GM21526 (cell line): Measurements from ENCODE around the gene TBX3.

Source experiments
- ATAC-seq: cut with Tn5 transposase; IDR thresholded peaks from one replicate; pipeline ENCODE4 v1.9.1; 2021; ENCODE audit warnings: moderate library complexity; ENCODE audit not compliant: unreplicated experiment, low FRiP score

Gene TBX3

GRCh38 chr12:114669401-114670290 lies 14.3 kb downstream of the TBX3 start:
- no peak for ATAC-seq

GRCh38 chr12:114668886-114669288 lies 15.1 kb downstream of the TBX3 start:
- ATAC-seq: no peak

- ATAC-seq: no peak
Observed at GRCh38 chr12:114668151-114668885, 15.7 kb downstream of the TBX3 start.

GRCh38 chr12:114667669-114668150 lies 16.3 kb downstream of the TBX3 start:
- ATAC-seq: no peak

GRCh38 chr12:114666746-114667668 lies 17.0 kb downstream of the TBX3 start:
- no peak for ATAC-seq

GRCh38 chr12:114665411-114666260 lies 18.3 kb downstream of the TBX3 start:
- ATAC-seq: no peak

- no peak for ATAC-seq
Observed at GRCh38 chr12:114664651-114665320, 19.2 kb downstream of the TBX3 start.

GRCh38 chr12:114662512-114663177 lies 21.3 kb downstream of the TBX3 start:
- no peak for ATAC-seq

GRCh38 chr12:114661245-114661644 lies 22.7 kb downstream of the TBX3 start:
- no peak for ATAC-seq

- no peak for ATAC-seq
Observed at GRCh38 chr12:114659084-114659483, 24.9 kb downstream of the TBX3 start.

GRCh38 chr12:114658002-114658441 lies 26.0 kb downstream of the TBX3 start:
- no peak for ATAC-seq

GRCh38 chr12:114657597-114657920 lies 26.4 kb downstream of the TBX3 start:
- ATAC-seq: no peak

GRCh38 chr12:114656906-114657596 lies 26.9 kb downstream of the TBX3 start:
- ATAC-seq: no peak

GRCh38 chr12:114655934-114656749 lies 27.8 kb downstream of the TBX3 start:
- ATAC-seq: no peak

- no peak for ATAC-seq
Observed at GRCh38 chr12:114649585-114649984, 34.4 kb downstream of the TBX3 start.

- ATAC-seq: no peak
Observed at GRCh38 chr12:114648711-114649110, 35.3 kb downstream of the TBX3 start.

GRCh38 chr12:114638790-114639435 lies 45.1 kb downstream of the TBX3 start:
- ATAC-seq: no peak
